HG02759 (cell line): ENCODE results near the gene CSMD2.

Source experiments
- ATAC-seq: cut with Tn5 transposase; IDR thresholded peaks from one replicate; pipeline ENCODE4 v1.9.1; 2021; ENCODE audit warnings: mild to moderate bottlenecking, moderate library complexity; ENCODE audit not compliant: unreplicated experiment

CSMD2 gene

GRCh38 chr1:34009340-34009985 lies 155.6 kb downstream of the CSMD2 start:
- no peak for ATAC-seq

- no peak for ATAC-seq
These were observed 157.3 kb downstream of the CSMD2 start for GRCh38 chr1:34007760-34008159.

GRCh38 chr1:34005309-34005708 lies 159.7 kb downstream of the CSMD2 start:
- no peak for ATAC-seq

- no peak for ATAC-seq
These were observed 162.2 kb downstream of the CSMD2 start for GRCh38 chr1:34002810-34003209.

GRCh38 chr1:33997127-33998036 lies 167.6 kb downstream of the CSMD2 start:
- ATAC-seq, result no peak

- no peak for ATAC-seq
These were observed 168.7 kb downstream of the CSMD2 start for GRCh38 chr1:33996281-33996680.

- ATAC-seq, result no peak
These were observed 171.7 kb downstream of the CSMD2 start for GRCh38 chr1:33993301-33993700.

GRCh38 chr1:33990281-33990680 lies 174.7 kb downstream of the CSMD2 start:
- no peak for ATAC-seq

GRCh38 chr1:33988161-33988560 lies 176.9 kb downstream of the CSMD2 start:
- ATAC-seq, result no peak

GRCh38 chr1:33986390-33987095 lies 178.5 kb downstream of the CSMD2 start:
- ATAC-seq, result no peak

- ATAC-seq, result no peak
These were observed 179.4 kb downstream of the CSMD2 start for GRCh38 chr1:33985656-33986055.

- no peak for ATAC-seq
These were observed 180.0 kb downstream of the CSMD2 start for GRCh38 chr1:33984906-33985565.

- no peak for ATAC-seq
These were observed 182.6 kb downstream of the CSMD2 start for GRCh38 chr1:33982419-33982818.

GRCh38 chr1:33979341-33979740 lies 185.7 kb downstream of the CSMD2 start:
- no peak for ATAC-seq

- ATAC-seq, result no peak
These were observed 189.1 kb downstream of the CSMD2 start for GRCh38 chr1:33975961-33976360.

- ATAC-seq, result no peak
These were observed 191.1 kb downstream of the CSMD2 start for GRCh38 chr1:33973799-33974545.

GRCh38 chr1:33972676-33973395 lies 192.2 kb downstream of the CSMD2 start:
- no peak for ATAC-seq

- ATAC-seq, result no peak
These were observed 193.1 kb downstream of the CSMD2 start for GRCh38 chr1:33971913-33972312.

- ATAC-seq, result no peak
These were observed 193.9 kb downstream of the CSMD2 start for GRCh38 chr1:33971018-33971710.
